ENCODE results near the gene UTP25.
"Not testable (repeated sequence)": the region's sequence is repeated elsewhere in the genome, so short reads cannot be mapped to it uniquely, and the experiment has no call there.

The UTP25 gene

GRCh38 chr1:209882286-209882685 lies 54.5 kb downstream of the UTP25 start:
- Histone ChIP-seq H3K4me1 (ENCODE audit: control insufficient read depth, insufficient read depth, low read length) (no peaks in the 10 kb centered on the region), H3K9ac (ENCODE audit: low read length) (no peak overlapping the region), H3K4me3 (ENCODE audit: low read length) (no peak overlapping the region), H3K36me3 (ENCODE audit: control insufficient read depth, insufficient read depth, low read length) (no peaks in the 10 kb centered on the region), H3K27me3 (ENCODE audit: control insufficient read depth, insufficient read depth, low read length) (peaks cover 7% of the 10 kb centered on the region), H3K9me3 (ENCODE audit: control insufficient read depth, low read length) (no peaks in the 10 kb centered on the region)

DNA sequence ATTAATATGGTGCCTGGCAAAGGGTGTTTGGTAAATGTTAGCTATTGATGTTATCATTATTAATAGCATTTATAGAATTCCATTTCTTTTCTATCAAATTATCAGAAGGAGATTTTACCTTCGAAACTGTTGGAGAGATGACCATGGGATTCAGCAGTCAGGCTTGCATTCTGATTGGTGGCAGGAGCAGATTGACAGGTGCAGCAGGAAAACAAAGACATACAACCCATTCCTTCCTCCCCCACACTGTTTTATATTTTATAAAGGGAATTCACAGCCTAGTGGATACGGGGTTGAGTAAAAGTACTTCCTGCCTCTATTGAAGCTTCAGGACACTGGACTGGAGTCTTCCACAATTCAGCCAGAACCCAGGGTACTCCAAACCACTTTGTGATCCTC lies 55.2 kb downstream of the UTP25 start:
- no peaks in the 10 kb centered on the region for H3K36me3 ChIP-seq (ENCODE audit: control insufficient read depth, insufficient read depth, low read length)
- no peak overlapping the region for H3K4me3 ChIP-seq (ENCODE audit: low read length)
- no peak overlapping the region for H3K9ac ChIP-seq (ENCODE audit: low read length)
- peaks cover 7% of the 10 kb centered on the region for H3K27me3 ChIP-seq (ENCODE audit: control insufficient read depth, insufficient read depth, low read length)
- H3K9me3 ChIP-seq (ENCODE audit: control insufficient read depth, low read length), result no peaks in the 10 kb centered on the region
- no peaks in the 10 kb centered on the region for H3K4me1 ChIP-seq (ENCODE audit: control insufficient read depth, insufficient read depth, low read length)

DNA sequence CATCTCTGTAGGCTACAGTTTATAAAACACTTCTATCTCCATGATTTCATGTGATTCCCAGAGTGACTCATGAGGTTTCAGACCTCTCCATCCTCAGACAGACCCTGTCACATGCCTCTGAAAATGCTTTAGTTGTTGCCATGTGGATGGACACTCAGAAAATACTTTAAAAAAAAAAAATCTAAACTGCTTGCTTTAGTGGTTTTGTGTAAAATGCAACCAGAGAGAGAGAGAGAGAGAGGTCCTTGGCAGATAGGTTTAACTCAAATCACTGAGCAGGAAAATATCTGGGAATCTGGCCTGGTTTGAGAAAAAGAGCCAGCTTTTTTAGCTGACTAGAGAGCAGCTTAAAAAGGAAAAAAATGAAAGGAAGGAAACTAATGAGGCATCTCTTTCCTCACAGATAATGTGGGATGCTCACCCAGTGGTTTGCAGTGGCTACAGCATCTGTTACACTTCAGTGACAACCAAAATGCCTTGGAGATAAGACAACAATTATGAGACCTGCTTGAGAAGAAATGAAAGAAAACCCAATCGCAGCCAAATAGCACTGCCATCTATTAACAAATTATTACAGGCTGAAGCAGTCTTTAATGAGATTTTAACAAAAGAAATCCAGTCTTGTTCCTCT lies 55.7 kb downstream of the UTP25 start:
- no peaks in the 10 kb centered on the region for H3K36me3 ChIP-seq (ENCODE audit: control insufficient read depth, insufficient read depth, low read length)
- no peak overlapping the region for H3K4me3 ChIP-seq (ENCODE audit: low read length)
- no peak overlapping the region for H3K9ac ChIP-seq (ENCODE audit: low read length)
- peaks cover 7% of the 10 kb centered on the region for H3K27me3 ChIP-seq (ENCODE audit: control insufficient read depth, insufficient read depth, low read length)
- no peaks in the 10 kb centered on the region for H3K4me1 ChIP-seq (ENCODE audit: control insufficient read depth, insufficient read depth, low read length)
- no peaks in the 10 kb centered on the region for H3K9me3 ChIP-seq (ENCODE audit: control insufficient read depth, low read length)

DNA sequence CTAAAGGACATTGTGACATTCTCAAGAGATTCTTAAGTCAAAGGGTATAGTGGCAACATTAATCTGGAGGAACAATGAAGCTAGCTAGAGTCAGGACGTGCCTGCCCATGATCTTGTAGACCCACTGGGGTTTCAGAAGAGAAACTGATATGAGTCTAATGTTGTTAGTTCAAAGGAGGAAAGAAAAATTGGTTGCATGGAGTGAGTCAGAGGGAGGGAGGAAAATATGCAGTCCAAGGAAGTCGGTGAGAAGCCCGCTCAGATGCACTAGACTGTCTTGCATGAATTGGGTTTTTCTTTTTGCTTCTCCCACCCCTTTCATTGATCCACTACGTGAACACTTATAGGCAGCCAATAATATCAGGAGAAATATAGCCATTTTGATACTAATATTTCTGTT lies 56.5 kb downstream of the UTP25 start:
- H3K27me3 ChIP-seq (ENCODE audit: control insufficient read depth, insufficient read depth, low read length), result peaks cover 7% of the 10 kb centered on the region

GRCh38 chr1:209884665-209885117 lies 56.9 kb downstream of the UTP25 start:
- Histone ChIP-seq H3K4me1 (ENCODE audit: control insufficient read depth, insufficient read depth, low read length) (no peaks in the 10 kb centered on the region), H3K9ac (ENCODE audit: low read length) (no peak overlapping the region), H3K27me3 (ENCODE audit: control insufficient read depth, insufficient read depth, low read length) (peaks cover 7% of the 10 kb centered on the region), H3K36me3 (ENCODE audit: control insufficient read depth, insufficient read depth, low read length) (no peaks in the 10 kb centered on the region), H3K9me3 (ENCODE audit: control insufficient read depth, low read length) (no peaks in the 10 kb centered on the region), H3K4me3 (ENCODE audit: low read length) (no peak overlapping the region)

More for the DNA sequence above, 56.5 kb downstream of the UTP25 start:
- H3K9ac ChIP-seq (ENCODE audit: low read length), result no peak overlapping the region
- no peaks in the 10 kb centered on the region for H3K9me3 ChIP-seq (ENCODE audit: control insufficient read depth, low read length)
- no peak overlapping the region for H3K4me3 ChIP-seq (ENCODE audit: low read length)
- H3K36me3 ChIP-seq (ENCODE audit: control insufficient read depth, insufficient read depth, low read length), result no peaks in the 10 kb centered on the region
- no peaks in the 10 kb centered on the region for H3K4me1 ChIP-seq (ENCODE audit: control insufficient read depth, insufficient read depth, low read length)

DNA sequence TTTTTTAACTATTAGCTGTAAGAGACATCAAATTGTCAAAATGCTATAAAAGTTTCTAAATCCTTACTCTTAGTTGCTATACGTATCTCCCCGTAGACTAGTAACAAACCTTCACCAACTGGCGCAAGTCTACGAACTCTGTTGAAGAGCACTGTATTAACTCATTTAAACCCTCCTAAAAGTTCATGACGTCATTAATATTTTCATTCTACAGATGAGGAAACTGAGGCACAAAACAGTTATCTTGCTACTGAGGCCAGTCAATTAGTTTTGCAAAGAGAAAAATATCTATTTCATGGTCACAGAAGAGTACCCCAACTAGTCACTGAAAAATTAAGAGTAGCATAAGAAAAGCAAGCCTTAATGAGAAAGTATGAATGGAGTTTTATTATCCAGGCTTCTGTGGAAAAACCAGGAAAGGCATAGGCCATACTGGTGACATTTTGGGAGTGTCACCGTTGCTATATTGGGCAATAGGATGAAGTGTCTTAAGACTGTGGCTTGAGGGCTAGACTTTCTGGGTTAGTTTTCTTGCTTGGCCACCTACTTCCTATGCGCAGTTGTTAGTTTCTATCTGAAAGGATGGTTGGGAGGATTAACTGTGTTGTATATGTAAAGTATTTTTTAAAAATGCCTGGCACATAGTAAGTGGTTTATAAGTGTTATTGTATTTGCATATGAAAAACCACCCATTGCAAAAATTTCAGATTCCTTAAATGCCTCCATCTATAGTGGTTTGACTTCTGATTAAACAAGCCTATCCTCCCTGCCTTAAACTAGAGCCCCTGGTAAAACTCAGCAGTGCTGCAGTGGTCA lies 57.8 kb downstream of the UTP25 start:
- no peaks in the 10 kb centered on the region for H3K4me1 ChIP-seq (ENCODE audit: control insufficient read depth, insufficient read depth, low read length)
- no peak overlapping the region for H3K9ac ChIP-seq (ENCODE audit: low read length)
- H3K4me3 ChIP-seq (ENCODE audit: low read length), result no peak overlapping the region
- H3K27me3 ChIP-seq (ENCODE audit: control insufficient read depth, insufficient read depth, low read length), result peaks cover 7% of the 10 kb centered on the region
- H3K36me3 ChIP-seq (ENCODE audit: control insufficient read depth, insufficient read depth, low read length), result no peaks in the 10 kb centered on the region
- no peaks in the 10 kb centered on the region for H3K9me3 ChIP-seq (ENCODE audit: control insufficient read depth, low read length)

DNA sequence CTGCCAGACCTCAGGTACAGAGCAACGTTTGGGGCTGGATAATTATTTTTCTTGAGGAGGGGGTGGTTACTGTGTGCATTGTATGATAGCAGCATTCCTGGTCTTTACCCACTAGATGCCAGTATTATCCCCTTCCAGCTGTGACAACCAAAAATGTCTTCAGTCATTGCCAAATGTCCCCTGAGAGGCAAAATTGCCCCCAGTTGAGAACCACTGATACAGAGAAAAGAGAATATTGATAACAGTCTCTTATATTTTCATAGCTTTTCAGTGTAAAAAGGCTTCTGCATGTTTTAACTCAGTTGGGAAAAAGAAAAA lies 58.4 kb downstream of the UTP25 start:
- Histone ChIP-seq H3K27me3 (ENCODE audit: control insufficient read depth, insufficient read depth, low read length) (peaks cover 4% of the 10 kb centered on the region), H3K9ac (ENCODE audit: low read length) (no peak overlapping the region), H3K4me3 (ENCODE audit: low read length) (no peak overlapping the region), H3K36me3 (ENCODE audit: control insufficient read depth, insufficient read depth, low read length) (no peaks in the 10 kb centered on the region), H3K9me3 (ENCODE audit: control insufficient read depth, low read length) (no peaks in the 10 kb centered on the region), H3K4me1 (ENCODE audit: control insufficient read depth, insufficient read depth, low read length) (no peaks in the 10 kb centered on the region)

DNA sequence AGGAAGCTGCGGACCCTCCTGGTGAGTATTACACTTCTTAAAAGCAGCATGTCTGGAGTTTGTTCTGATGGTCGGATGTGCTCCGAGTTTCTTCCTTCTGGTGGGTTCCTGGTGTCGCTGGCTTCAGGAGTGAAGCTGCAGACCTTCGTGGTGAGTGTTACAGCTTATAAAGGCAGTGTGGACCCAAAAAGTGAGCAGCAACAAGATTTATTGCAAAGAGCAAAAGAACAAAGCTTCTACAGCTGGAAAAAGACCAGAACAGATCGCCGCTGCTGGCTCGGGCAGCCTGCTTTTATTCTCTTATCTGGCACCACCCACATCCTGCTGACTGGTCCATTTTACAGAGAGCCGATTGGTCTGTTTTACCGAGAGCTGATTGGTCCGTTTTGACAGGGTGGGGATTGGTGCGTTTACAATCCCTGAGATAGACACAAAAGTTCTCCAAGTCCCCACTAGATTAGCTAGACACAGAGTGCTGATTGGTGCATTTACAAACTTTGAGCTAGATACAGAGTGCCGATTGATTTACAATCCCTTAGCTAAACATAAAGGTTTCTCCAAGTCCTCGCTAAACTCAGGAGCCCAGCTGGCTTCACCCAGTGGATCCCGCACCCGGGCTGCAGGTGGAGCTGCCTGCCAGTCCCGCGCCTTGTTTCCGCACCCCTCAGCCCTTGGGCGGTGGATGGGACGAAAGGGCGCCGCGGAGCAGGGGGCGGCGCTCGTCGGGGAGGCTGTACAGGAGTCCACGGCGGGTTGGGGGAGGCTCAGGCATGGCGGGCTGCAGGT lies 60.7 kb downstream of the UTP25 start:
- H3K36me3 ChIP-seq (ENCODE audit: control insufficient read depth, insufficient read depth, low read length); H3K9ac ChIP-seq (ENCODE audit: low read length); H3K9me3 ChIP-seq (ENCODE audit: control insufficient read depth, low read length); H3K27me3 ChIP-seq (ENCODE audit: control insufficient read depth, insufficient read depth, low read length); H3K4me1 ChIP-seq (ENCODE audit: control insufficient read depth, insufficient read depth, low read length); H3K4me3 ChIP-seq (ENCODE audit: low read length): not testable (repeated sequence)

- no peak overlapping the region for H3K4me3 ChIP-seq (ENCODE audit: low read length)
- H3K4me1 ChIP-seq (ENCODE audit: control insufficient read depth, insufficient read depth, low read length), result no peaks in the 10 kb centered on the region
- no peaks in the 10 kb centered on the region for H3K9me3 ChIP-seq (ENCODE audit: control insufficient read depth, low read length)
- H3K36me3 ChIP-seq (ENCODE audit: control insufficient read depth, insufficient read depth, low read length), result no peaks in the 10 kb centered on the region
- H3K9ac ChIP-seq (ENCODE audit: low read length), result no peak overlapping the region
- no peaks in the 10 kb centered on the region for H3K27me3 ChIP-seq (ENCODE audit: control insufficient read depth, insufficient read depth, low read length)
These were observed 61.3 kb downstream of the UTP25 start for GRCh38 chr1:209889077-209889418.

GRCh38 chr1:209890641-209891330 lies 63.0 kb downstream of the UTP25 start:
- no peak overlapping the region for H3K9ac ChIP-seq (ENCODE audit: low read length)
- H3K9me3 ChIP-seq (ENCODE audit: control insufficient read depth, low read length), result no peaks in the 10 kb centered on the region
- H3K4me1 ChIP-seq (ENCODE audit: control insufficient read depth, insufficient read depth, low read length), result no peaks in the 10 kb centered on the region
- H3K27me3 ChIP-seq (ENCODE audit: control insufficient read depth, insufficient read depth, low read length), result no peaks in the 10 kb centered on the region
- H3K4me3 ChIP-seq (ENCODE audit: low read length), result no peak overlapping the region
- H3K36me3 ChIP-seq (ENCODE audit: control insufficient read depth, insufficient read depth, low read length), result no peaks in the 10 kb centered on the region

DNA sequence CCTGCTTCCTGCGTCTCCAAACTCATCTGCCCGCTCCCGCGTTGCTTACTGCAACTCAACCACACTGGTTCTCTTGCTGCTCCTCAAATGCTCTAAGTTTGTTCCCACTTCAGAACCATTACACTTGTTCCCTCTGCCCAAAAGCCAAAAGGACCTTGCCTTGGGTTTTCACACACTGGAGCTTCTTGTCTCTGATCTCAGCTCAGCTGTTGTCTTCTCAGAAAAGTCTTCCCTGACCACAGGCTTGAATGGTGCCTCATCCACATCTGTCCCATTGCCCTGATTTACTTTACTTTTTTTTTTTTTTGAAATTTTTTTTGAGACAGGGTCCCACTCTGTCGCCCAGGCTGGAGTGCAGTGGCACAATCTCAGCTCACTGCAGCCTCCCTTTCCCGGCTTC lies 66.0 kb downstream of the UTP25 start:
- H3K36me3 ChIP-seq (ENCODE audit: control insufficient read depth, insufficient read depth, low read length), result no peaks in the 10 kb centered on the region
- H3K9ac ChIP-seq (ENCODE audit: low read length), result no peak overlapping the region
- H3K9me3 ChIP-seq (ENCODE audit: control insufficient read depth, low read length), result no peaks in the 10 kb centered on the region
- H3K27me3 ChIP-seq (ENCODE audit: control insufficient read depth, insufficient read depth, low read length), result no peaks in the 10 kb centered on the region
- no peak overlapping the region for H3K4me3 ChIP-seq (ENCODE audit: low read length)
- H3K4me1 ChIP-seq (ENCODE audit: control insufficient read depth, insufficient read depth, low read length), result no peaks in the 10 kb centered on the region

DNA sequence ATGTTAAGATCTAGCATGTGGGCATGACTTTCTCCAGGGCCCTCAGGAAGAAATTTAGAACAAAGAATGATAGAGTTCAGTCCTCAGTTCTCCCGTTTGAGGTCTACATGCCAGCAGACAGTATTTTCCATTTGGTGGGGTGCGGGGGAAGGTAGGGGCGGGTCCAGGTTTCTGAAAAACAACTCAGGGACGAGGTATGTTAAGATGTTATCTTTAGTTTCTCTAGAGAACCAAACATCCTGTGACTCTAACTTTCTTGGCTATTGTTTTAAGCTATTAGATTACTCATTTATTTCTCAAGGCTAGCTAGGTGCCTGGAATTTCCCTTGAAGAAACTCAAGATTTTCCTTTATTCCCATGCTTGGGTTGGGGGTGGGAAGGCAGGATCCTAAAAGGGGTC lies 67.9 kb downstream of the UTP25 start:
- Histone ChIP-seq H3K27me3 (ENCODE audit: control insufficient read depth, insufficient read depth, low read length) (no peaks in the 10 kb centered on the region), H3K4me3 (ENCODE audit: low read length) (no peak overlapping the region), H3K9me3 (ENCODE audit: control insufficient read depth, low read length) (no peaks in the 10 kb centered on the region), H3K9ac (ENCODE audit: low read length) (no peak overlapping the region), H3K36me3 (ENCODE audit: control insufficient read depth, insufficient read depth, low read length) (no peaks in the 10 kb centered on the region), H3K4me1 (ENCODE audit: control insufficient read depth, insufficient read depth, low read length) (no peaks in the 10 kb centered on the region)
